DND-41 (cell line): Measurements from ENCODE around the gene TRAPPC2B.

Experiments
- ATAC-seq: fragments of 200-7000 bp; cut with Tn5 transposase; 3 replicates; pipeline ENCODE4 v1.9.1; 2021; ENCODE audit warnings: low read depth; ENCODE audit not compliant: insufficient read depth
- DNase-seq: peaks from one replicate; pipeline ENCODE4 v3.0.0-alpha.2; 2020
- H2AFZ ChIP-seq: 2 replicates; pipeline ENCODE4 v1.6.0; 2012; ENCODE audit warnings: low read depth, low read length
- H3K27ac ChIP-seq: 2 replicates; pipeline ENCODE4 v1.5.1; 2012; ENCODE audit warnings: low read length, inconsistent platforms
- H3K27me3 ChIP-seq: fragments of 200-600 bp; sonication (generic); 2 replicates; pipeline ENCODE4 v1.6.0; 2012; ENCODE audit warnings: low read length, mild to moderate bottlenecking, inconsistent platforms; ENCODE audit not compliant: insufficient read depth, poor library complexity
- H3K36me3 ChIP-seq: 2 replicates; pipeline ENCODE4 v1.5.1; 2012; ENCODE audit warnings: low read length, inconsistent platforms; ENCODE audit not compliant: insufficient read depth
- H3K4me1 ChIP-seq: 2 replicates; pipeline ENCODE4 v1.5.1; 2012; ENCODE audit warnings: mild to moderate bottlenecking, low read length; ENCODE audit not compliant: insufficient read depth
- H3K4me2 ChIP-seq: 2 replicates; pipeline ENCODE4 v1.6.0; 2012; ENCODE audit warnings: mild to moderate bottlenecking, moderate library complexity, low read length, inconsistent platforms; ENCODE audit not compliant: insufficient read depth
- H3K4me3 ChIP-seq, 2 experiments: fragments of 200-600 bp in 1 of 2; shearing (Covaris generic) in 1 of 2; 2 replicates each; pipeline ENCODE4 v1.5.1; 2012 to 2016; ENCODE audit warnings: inconsistent platforms in 2 of 2, low read length in 2 of 2, mild to moderate bottlenecking in 2 of 2, low read depth in 1 of 2, moderate library complexity in 1 of 2
- H3K79me2 ChIP-seq: 2 replicates; pipeline ENCODE4 v1.6.0; 2012; ENCODE audit warnings: low read length, inconsistent platforms; ENCODE audit not compliant: insufficient read depth
- H3K9ac ChIP-seq: 2 replicates; pipeline ENCODE4 v1.6.0; 2012; ENCODE audit warnings: low read depth, mild to moderate bottlenecking, inconsistent platforms, low read length, moderate library complexity
- H3K9me3 ChIP-seq: 2 replicates; pipeline ENCODE4 v1.5.1; 2012; ENCODE audit warnings: low read length, moderate library complexity, mild to moderate bottlenecking, inconsistent platforms; ENCODE audit not compliant: insufficient read depth, severe bottlenecking
- H4K20me1 ChIP-seq: 2 replicates; pipeline ENCODE4 v1.6.0; 2012; ENCODE audit warnings: low read length; ENCODE audit not compliant: insufficient read depth
- EZH2 ChIP-seq: IDR thresholded peaks from 3 replicates; pipeline ENCODE4 v1.6.1; 2012; ENCODE audit warnings: borderline replicate concordance, low read depth, mild to moderate bottlenecking, moderate library complexity, low read length, inconsistent platforms; ENCODE audit not compliant: severe bottlenecking
- TF ChIP-seq, protein P1 (sequence below): IDR thresholded peaks from 2 replicates; pipeline ENCODE4 v1.5.1; 2012; ENCODE audit warnings: borderline replicate concordance, low read length, moderate library complexity, mild to moderate bottlenecking; ENCODE audit not compliant: poor library complexity, severe bottlenecking; ENCODE audit errors: extremely low read depth

Gene TRAPPC2B

DNA sequence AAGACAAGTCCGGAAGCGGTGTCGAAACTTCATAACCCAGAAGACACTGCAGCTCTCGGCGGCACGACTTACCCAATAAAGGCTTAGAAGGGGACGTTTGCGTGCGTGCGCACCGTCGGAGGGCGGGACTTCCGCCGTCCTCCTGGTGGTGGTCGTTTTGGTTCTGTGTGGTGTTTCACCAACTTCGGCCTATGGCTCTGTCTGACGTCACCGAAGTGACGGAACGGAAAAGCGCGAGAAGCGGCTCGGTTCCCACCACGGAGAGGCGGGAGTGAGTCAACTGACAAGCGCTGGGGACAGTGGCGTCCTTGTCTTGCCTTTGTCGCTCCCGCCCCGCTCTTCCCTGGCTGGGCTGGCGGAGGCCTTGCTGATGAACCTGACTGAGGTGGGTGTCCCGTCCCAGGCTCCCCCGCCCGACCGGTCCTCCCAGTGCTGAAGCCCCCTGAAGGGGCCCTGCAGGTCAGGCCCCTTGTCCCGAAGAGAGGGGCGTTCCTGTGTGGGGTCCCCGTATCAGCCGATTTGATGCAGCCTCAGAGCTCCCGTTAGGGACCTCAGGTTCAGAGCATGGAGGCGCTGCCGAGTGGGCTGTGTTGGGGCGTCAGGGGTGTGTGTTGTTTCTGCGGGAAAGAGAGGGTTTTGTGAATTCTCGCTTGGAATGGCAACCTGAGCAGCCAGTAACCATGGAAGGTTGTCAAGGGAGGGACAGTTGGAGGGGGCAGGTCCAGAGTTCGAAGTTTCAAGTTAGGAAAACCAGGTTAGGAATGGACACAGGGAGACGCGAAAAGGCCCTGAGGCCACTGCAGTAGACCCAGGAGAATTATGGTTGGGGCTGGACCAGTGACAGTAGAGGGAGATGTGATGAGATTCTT lies 26.6 kb downstream of the TRAPPC2B start, which contains the start of gene ZNF548:
ZNF548 (plus strand) TSS at position 125 of the 869 bp plus-strand sequence; CDS start at position 371, 246 bp downstream.
- Histone ChIP-seq H2AFZ (peak within 1 kb of the TSS; percentile 89), H3K27me3 (no peaks in the 10 kb centered on the region), H3K4me3 (peak within 1 kb of the TSS; percentile 93 to 97), H3K27ac (peak within 1 kb of the TSS; percentile 92), H4K20me1 (peaks cover 23% of the 10 kb centered on the region; the same call in 1 of the 2 replicates), H3K4me1 (peaks cover 36% of the 10 kb centered on the region), H3K79me2 (peaks cover 54% of the 10 kb centered on the region), H3K9me3 (no peaks in the 10 kb centered on the region), H3K9ac (peak within 1 kb of the TSS; percentile 96), H3K36me3 (peaks cover 25% of the 10 kb centered on the region), H3K4me2 (peak within 1 kb of the TSS; percentile 93)
- ATAC-seq (peak; percentile 99), DNase-seq (peak; percentile 98)
- TF ChIP-seq, protein P1, sequence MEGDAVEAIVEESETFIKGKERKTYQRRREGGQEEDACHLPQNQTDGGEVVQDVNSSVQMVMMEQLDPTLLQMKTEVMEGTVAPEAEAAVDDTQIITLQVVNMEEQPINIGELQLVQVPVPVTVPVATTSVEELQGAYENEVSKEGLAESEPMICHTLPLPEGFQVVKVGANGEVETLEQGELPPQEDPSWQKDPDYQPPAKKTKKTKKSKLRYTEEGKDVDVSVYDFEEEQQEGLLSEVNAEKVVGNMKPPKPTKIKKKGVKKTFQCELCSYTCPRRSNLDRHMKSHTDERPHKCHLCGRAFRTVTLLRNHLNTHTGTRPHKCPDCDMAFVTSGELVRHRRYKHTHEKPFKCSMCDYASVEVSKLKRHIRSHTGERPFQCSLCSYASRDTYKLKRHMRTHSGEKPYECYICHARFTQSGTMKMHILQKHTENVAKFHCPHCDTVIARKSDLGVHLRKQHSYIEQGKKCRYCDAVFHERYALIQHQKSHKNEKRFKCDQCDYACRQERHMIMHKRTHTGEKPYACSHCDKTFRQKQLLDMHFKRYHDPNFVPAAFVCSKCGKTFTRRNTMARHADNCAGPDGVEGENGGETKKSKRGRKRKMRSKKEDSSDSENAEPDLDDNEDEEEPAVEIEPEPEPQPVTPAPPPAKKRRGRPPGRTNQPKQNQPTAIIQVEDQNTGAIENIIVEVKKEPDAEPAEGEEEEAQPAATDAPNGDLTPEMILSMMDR = peak; percentile 42
- no peak for TF ChIP-seq EZH2

DNA sequence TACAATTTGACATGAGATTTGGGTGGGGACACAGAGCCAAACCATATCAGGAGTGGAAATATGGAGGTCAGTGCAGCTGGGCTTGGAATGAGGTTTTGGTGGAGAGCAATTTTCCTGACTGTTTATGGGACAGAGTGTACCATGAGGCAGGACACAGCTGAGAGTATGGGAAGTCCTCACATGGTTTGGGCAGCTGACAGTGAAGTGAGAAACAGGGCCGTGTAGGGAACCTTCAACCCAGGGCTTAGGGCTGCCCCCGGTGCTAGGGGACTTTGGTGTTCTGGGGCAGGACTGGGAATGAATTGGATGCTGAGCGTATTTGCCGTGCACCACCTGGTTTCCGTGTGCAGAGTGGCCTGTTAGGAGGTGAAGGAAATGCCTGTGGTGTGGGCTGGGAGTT lies 32.4 kb downstream of the TRAPPC2B start:
- no peak for ATAC-seq
- no peak overlapping the region for H3K27ac ChIP-seq
- H3K9ac ChIP-seq = no peak overlapping the region
- peaks cover 4% of the 10 kb centered on the region for H3K9me3 ChIP-seq
- H3K4me2 ChIP-seq = no peak overlapping the region
- TF ChIP-seq, protein P1 = no peak
- no peak for TF ChIP-seq EZH2
- no peak overlapping the region for H3K4me3 ChIP-seq
- no peak for DNase-seq
- no peaks in the 10 kb centered on the region for H3K27me3 ChIP-seq
- H3K36me3 ChIP-seq = peaks cover 68% of the 10 kb centered on the region
- H4K20me1 ChIP-seq = peaks cover 15% of the 10 kb centered on the region; the same call in 1 of the 2 replicates
- H3K4me1 ChIP-seq = peaks cover 23% of the 10 kb centered on the region
- peaks cover 61% of the 10 kb centered on the region for H3K79me2 ChIP-seq
- no peak overlapping the region for H2AFZ ChIP-seq

DNA sequence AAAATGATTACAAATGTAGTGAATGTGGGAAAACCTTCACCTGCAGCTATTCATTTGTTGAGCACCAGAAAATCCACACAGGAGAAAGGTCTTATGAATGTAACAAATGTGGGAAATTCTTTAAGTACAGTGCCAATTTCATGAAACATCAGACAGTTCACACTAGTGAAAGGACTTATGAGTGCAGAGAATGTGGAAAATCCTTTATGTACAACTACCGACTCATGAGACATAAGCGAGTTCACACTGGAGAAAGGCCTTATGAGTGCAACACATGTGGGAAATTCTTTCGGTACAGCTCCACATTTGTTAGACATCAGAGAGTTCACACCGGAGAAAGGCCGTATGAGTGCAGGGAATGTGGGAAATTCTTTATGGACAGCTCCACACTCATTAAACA lies 35.5 kb downstream of the TRAPPC2B start:
- Histone ChIP-seq H3K27me3 (no peaks in the 10 kb centered on the region), H3K27ac (no peak overlapping the region), H3K4me1 (no peaks in the 10 kb centered on the region), H3K4me2 (no peak overlapping the region), H3K9ac (no peak overlapping the region), H3K36me3 (peaks cover 68% of the 10 kb centered on the region), H4K20me1 (peaks cover 8% of the 10 kb centered on the region; the same call in 1 of the 2 replicates), H3K9me3 (peaks cover 17% of the 10 kb centered on the region), H3K79me2 (peaks cover 33% of the 10 kb centered on the region), H2AFZ (no peak overlapping the region), H3K4me3 (no peak overlapping the region)
- no peak for TF ChIP-seq EZH2
- TF ChIP-seq, protein P1 = no peak
- ATAC-seq = no peak
- DNase-seq = no peak
